Panc1 (cell line): Measurements from ENCODE around the gene ZNF785.

ENCODE experiments used
- SIN3A ChIP-seq: IDR thresholded peaks from 2 replicates; pipeline ENCODE4 v1.6.1; 2012; ENCODE audit warnings: low read depth, mild to moderate bottlenecking, low read length, moderate library complexity, borderline replicate concordance; ENCODE audit not compliant: insufficient read depth
- TF ChIP-seq, protein P1 (sequence below): fragments of 450-650 bp; IDR thresholded peaks from 2 replicates; pipeline ENCODE4 v1.5.1; 2017; ENCODE audit warnings: mild to moderate bottlenecking

- TF ChIP-seq, protein P1, sequence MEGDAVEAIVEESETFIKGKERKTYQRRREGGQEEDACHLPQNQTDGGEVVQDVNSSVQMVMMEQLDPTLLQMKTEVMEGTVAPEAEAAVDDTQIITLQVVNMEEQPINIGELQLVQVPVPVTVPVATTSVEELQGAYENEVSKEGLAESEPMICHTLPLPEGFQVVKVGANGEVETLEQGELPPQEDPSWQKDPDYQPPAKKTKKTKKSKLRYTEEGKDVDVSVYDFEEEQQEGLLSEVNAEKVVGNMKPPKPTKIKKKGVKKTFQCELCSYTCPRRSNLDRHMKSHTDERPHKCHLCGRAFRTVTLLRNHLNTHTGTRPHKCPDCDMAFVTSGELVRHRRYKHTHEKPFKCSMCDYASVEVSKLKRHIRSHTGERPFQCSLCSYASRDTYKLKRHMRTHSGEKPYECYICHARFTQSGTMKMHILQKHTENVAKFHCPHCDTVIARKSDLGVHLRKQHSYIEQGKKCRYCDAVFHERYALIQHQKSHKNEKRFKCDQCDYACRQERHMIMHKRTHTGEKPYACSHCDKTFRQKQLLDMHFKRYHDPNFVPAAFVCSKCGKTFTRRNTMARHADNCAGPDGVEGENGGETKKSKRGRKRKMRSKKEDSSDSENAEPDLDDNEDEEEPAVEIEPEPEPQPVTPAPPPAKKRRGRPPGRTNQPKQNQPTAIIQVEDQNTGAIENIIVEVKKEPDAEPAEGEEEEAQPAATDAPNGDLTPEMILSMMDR, result no peak
- TF ChIP-seq SIN3A, result peak; percentile 69; the same call in 1 of the 2 replicates
These were observed 27.3 kb downstream of the ZNF785 start, which contains the start of gene ZNF764 for GRCh38 chr16:30557957-30558788.
